Measurements from ENCODE around the gene DCN. TPM values are rescaled to one million over a fixed set of nuclear protein-coding genes. Genes with fewer than 3 reads are reported as not detected.

DCN gene
- total RNA-seq, 4 donors from 2014 or later: 610 to 3,671 (median 2,794) TPM

GRCh38 chr12:91103624-91104023 lies 79.0 kb downstream of the DCN start:
- no peak for TF ChIP-seq CTCF (IDR thresholded peaks at IDR 0.05; ENCODE audit: low read depth)

- no peak for TF ChIP-seq CTCF (IDR thresholded peaks at IDR 0.05; ENCODE audit: low read depth)
Observed at GRCh38 chr12:91103101-91103500, 79.5 kb downstream of the DCN start.

- TF ChIP-seq CTCF (IDR thresholded peaks at IDR 0.05; ENCODE audit: low read depth): no peak
Observed at GRCh38 chr12:91100906-91101305, 81.7 kb downstream of the DCN start.

- TF ChIP-seq CTCF (IDR thresholded peaks at IDR 0.05; ENCODE audit: low read depth): no peak
Observed at GRCh38 chr12:91099836-91100235, 82.8 kb downstream of the DCN start.

- no peak for TF ChIP-seq CTCF (IDR thresholded peaks at IDR 0.05; ENCODE audit: low read depth)
Observed at GRCh38 chr12:91099341-91099740, 83.3 kb downstream of the DCN start.

GRCh38 chr12:91098941-91099340 lies 83.7 kb downstream of the DCN start:
- no peak for TF ChIP-seq CTCF (IDR thresholded peaks at IDR 0.05; ENCODE audit: low read depth)

GRCh38 chr12:91098461-91098860 lies 84.2 kb downstream of the DCN start:
- no peak for TF ChIP-seq CTCF (IDR thresholded peaks at IDR 0.05; ENCODE audit: low read depth)
